HK-2 (cell line): Measurements from ENCODE around the gene ANKRD40.
"Not testable (repeated sequence)": the region's sequence is repeated elsewhere in the genome, so short reads cannot be mapped to it uniquely, and the experiment has no call there.

Experiments used
- DNase-seq: peaks from one replicate; pipeline ENCODE4 v3.0.0-alpha.2; 2018; ENCODE audit not compliant: unreplicated experiment

Gene ANKRD40

GRCh38 chr17:50710650-50711049 is 2.9 kb upstream of the ANKRD40 start:
- no peak for DNase-seq

GRCh38 chr17:50710025-50710424 is 2.3 kb upstream of the ANKRD40 start:
- no peak for DNase-seq

- not testable (repeated sequence) for DNase-seq
These were observed 1.3 kb upstream of the ANKRD40 start for GRCh38 chr17:50709053-50709452.

- DNase-seq: no peak
These were observed 611 bp upstream of the ANKRD40 start for GRCh38 chr17:50708050-50709000.

- DNase-seq: no peak
These were observed 4.6 kb downstream of the ANKRD40 start for GRCh38 chr17:50703162-50703561.

GRCh38 chr17:50699410-50699809 is 8.3 kb downstream of the ANKRD40 start:
- no peak for DNase-seq

GRCh38 chr17:50697663-50698272 is 9.9 kb downstream of the ANKRD40 start:
- no peak for DNase-seq

GRCh38 chr17:50697062-50697461 is 10.7 kb downstream of the ANKRD40 start:
- no peak for DNase-seq

- DNase-seq: no peak
These were observed 11.3 kb downstream of the ANKRD40 start for GRCh38 chr17:50696365-50696879.

- DNase-seq: no peak
These were observed 14.6 kb downstream of the ANKRD40 start for GRCh38 chr17:50693036-50693682.

- no peak for DNase-seq
These were observed 15.2 kb downstream of the ANKRD40 start for GRCh38 chr17:50692448-50693035.

- no peak for DNase-seq
These were observed 15.9 kb downstream of the ANKRD40 start for GRCh38 chr17:50691550-50692447.

- DNase-seq: no peak
These were observed 16.7 kb downstream of the ANKRD40 start for GRCh38 chr17:50690887-50691549.

GRCh38 chr17:50689956-50690886 is 17.5 kb downstream of the ANKRD40 start:
- no peak for DNase-seq

- DNase-seq: peak; percentile 70
These were observed 18.5 kb downstream of the ANKRD40 start for GRCh38 chr17:50689251-50689650.

GRCh38 chr17:50688245-50688644 is 19.5 kb downstream of the ANKRD40 start:
- peak; percentile 56 for DNase-seq

GRCh38 chr17:50687200-50688066 is 20.3 kb downstream of the ANKRD40 start:
- DNase-seq: no peak

- DNase-seq: peak; percentile 70
These were observed 21.1 kb downstream of the ANKRD40 start for GRCh38 chr17:50686494-50687199.
